Activated CD4-positive, alpha-beta T cell treated with anti-CD3 and anti-CD28 coated beads, Interleukin-2, amount 50 U/mL, for 1 hour (primary cell): ENCODE results near the gene PC.
"Not testable (repeated sequence)": the region's sequence is repeated elsewhere in the genome, so short reads cannot be mapped to it uniquely, and the experiment has no call there.

ENCODE experiments used
- DNase-seq: peaks from one replicate; pipeline ENCODE4 v3.0.0-alpha.2; 2020

PC gene

DNA sequence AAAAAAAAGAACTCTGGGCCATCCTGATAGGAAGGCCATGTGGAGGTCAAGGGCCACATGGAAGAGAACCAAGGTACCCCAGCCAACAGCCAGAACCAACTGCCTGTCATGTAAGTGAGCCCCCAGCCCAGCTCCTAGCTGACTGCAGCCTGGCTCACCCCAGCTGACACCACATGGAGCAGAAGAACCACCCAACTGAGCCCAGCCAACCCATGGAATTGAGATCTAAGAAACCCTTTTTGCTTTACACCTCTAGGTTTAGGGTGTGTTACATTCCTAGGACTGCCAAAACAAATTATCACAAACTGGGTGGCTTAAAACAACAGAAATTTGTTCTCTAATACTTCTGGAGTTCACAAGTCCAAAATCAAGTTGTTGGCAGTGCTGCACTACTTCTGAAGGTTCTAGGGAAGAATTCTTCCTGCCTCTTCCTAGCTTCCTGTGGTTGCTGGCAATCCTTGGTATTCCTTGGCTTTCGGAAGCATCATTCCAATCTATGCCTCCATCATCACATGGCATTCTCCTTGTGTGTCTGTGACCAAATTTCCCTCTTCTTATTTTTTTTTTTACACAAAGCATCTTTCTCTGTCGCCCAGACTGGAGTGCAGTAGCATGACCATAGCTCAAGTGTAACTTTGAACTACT, 21.3 kb upstream of the PC start:
- DNase-seq: no peak

- no peak for DNase-seq
Observed at GRCh38 chr11:66978717-66979116, 20.5 kb upstream of the PC start.

DNA sequence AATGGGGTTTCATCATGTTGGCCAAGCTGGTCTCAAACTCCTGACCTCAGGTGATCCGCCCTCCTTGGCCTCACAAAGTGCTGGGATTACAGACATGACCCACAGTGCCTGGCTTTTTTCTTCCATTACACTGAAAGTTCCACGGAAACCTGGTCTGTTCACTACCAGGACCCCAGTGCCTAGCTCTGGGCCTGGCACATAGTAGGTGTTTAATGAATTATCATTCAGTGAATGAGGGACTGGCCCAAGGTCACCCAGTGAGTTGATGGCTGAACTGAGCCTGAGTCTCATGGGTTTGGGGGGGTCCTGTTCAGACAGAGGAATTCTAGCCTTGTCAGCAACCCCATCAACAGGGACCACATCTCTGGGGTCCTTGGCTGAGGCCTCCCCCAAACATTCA, 20.0 kb upstream of the PC start:
- DNase-seq: no peak

DNA sequence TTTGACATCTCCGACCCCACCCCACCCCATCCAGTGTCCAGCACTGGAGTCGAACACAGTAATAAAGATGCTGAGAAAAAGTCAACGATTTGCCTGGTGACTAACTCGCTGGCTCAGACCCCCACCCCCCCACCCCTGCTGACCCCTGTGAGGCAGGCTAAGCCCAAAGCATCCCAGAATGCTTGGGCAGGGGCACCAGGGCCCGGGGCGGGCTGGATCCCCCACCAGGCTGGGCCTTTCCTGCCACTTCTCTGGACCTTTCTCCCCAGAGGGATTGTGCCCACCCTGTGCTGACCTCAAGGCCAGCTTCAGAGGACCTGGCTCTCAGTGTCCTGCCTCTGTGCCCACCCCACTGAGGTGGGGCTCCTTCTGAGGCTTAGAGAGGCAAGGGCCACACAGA, 18.7 kb upstream of the PC start:
- no peak for DNase-seq

DNA sequence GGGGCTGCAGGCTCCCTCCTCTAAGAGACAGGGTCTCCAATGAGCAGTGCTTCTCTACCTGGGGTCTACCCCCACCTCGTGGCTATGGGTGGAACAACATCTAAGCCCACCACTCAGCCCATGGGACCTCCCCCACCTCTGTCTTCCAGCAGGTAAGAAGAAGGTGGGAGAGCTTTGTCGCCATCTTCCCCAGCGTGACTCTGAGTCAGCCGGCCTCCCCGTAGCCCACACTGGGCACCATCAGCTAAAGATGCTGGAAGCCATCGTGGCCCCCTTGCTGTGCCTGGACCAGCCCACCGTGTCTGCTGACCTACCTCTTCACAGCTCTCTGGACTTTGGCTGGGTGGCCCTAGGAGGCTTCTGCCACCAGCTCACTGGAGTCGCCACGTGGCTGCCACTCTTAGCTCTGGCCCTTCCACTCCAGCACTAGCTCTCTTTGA, 17.9 kb upstream of the PC start:
- no peak for DNase-seq

DNA sequence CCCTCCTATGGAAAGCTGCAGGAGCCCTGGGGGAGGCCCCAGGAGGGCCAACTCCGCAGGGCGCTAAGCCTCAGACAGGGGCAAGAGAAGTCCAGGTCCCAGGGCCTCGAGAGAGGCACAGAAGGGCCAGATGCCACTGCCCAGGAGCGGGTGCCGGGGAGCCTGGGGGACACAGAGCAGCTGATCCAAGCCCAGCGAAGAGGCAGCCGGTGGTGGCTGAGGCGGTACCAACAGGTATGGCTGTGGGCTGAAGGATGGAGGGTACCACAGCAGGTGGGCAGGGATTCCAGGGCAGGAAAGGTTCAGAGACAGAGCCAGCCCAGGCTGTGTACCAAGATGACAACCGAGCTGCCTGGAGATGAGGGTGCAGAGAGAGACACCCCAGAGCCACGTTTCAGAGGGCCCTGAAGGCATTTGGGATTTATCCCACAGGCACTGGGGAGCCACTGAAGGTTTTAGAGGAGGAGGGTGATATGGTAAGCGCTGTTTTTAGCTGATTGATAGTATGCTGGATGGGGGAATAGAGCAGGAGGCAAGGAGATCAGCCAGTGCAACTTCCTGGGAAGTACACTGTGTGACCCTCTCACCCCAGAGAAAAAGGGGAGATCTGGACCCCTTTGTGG, 17.3 kb upstream of the PC start:
- no peak for DNase-seq

DNA sequence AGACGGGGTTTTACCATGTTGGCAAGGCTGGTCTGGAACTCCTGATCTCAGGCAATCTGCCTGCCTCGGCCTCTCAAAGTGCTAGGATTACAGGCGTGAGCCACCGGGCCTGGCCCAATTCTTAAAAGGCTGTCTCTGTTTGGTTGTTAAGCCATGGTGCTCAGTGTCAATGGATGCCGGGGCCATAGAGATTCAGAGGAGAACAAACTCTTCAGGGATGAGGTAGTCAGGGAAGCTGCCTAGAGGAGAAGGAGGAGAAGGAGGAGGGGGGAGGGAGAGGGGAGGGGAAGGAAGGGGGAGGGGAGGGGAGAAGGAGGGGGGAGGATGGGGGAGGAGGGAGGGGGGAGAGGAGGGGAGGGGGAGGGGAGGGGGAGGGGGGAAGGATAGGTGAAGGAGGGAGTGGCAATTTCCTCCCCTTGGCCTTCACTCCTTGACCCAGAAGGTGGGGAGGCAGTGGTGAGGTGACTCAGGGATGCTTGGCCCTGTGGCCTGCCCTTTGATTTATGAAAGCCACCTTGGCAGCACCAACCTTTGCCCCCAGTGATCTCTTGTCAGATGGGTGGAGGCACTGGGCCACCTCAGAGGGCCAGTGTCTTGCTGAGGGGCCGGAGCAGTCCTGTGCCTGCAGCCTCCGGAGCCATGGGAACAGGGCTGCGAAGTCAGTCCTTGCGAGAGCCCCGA, 16.7 kb upstream of the PC start, which contains the start of gene C11orf86:
TSS of gene C11orf86 (plus strand) at position 581 of the 681 bp plus-strand sequence. CDS start at position 640, 59 bp downstream.
- no peak for DNase-seq

- DNase-seq: no peak
Observed at GRCh38 chr11:66973956-66974580, 15.9 kb upstream of the PC start.

- DNase-seq: no peak
Observed at GRCh38 chr11:66971488-66971887, 13.3 kb upstream of the PC start.

- no peak for DNase-seq
Observed at GRCh38 chr11:66970807-66971442, 12.7 kb upstream of the PC start.

- no peak for DNase-seq
Observed at GRCh38 chr11:66970371-66970806, 12.2 kb upstream of the PC start.

DNA sequence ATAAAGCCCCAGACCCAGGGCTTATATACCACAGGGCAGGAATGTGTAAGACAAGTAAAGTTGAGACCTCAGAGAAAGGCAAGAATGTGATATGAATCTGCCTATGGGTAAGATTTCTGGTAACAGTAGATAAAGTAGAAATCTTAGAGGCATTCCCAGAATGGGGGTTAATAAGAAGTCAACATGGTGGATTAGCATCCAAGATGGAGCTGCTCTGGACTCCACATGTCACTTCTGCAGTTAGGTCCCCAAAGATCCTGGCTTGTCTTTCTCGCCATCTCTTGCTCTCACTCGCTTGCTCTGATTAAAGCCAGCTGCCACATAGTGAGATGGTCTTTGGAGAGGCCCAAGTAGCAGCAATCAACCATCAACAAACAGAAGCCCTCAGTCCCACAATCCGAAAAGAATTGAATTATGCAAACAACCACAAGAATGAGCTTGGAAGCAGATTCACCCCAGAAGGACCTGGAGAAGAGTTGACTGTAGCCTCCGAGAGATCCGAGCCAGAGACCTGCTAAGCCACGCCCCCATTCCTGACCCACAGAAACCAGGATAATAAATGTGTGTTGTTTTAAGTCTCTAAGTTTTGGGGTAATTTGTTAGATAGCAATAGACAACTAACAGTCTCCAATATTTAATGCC, 11.5 kb upstream of the PC start:
- no peak for DNase-seq

GRCh38 chr11:66967670-66968425, 9.7 kb upstream of the PC start:
- DNase-seq: no peak

- no peak for DNase-seq
Observed at GRCh38 chr11:66966351-66966750, 8.2 kb upstream of the PC start.

DNA sequence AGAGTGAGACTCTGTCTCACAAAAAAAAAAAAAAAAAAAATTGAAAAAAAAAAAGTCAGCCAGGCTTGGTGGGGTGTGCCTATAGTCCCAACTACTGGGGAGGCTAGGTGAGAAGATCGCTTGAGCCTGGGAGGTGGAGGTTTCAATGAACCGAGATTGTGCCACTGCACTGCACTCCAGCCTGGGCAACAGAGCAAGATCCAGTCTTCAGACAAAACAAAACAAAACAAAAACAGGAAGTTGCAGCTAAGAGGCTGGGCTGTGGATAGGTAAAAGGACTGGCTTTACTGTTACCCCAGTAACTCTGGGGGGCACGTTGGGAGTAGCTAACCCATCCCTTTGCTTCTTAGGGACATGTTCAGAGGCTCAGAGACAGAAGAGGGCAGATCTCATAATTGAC, 6.3 kb upstream of the PC start:
- DNase-seq: no peak

DNA sequence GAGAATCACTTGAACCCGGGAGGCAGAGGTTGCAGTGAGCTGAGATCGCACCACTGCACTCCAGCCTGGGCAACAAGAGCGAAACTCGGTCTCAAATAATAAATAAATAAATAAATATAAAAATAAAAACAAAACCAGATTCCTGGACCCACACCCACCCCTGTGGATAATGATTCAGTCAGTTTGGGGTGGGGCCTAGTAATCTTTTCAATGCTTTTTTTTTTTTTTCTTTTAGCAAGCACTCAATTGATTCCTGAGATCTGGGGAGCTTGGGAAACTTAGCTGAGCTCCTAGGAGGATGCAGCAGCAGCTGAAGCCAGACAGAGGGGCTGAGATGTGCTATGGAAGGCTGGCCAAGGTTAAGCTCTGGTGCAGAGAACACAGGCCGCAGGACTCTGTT, 4.6 kb upstream of the PC start:
- no peak for DNase-seq

DNA sequence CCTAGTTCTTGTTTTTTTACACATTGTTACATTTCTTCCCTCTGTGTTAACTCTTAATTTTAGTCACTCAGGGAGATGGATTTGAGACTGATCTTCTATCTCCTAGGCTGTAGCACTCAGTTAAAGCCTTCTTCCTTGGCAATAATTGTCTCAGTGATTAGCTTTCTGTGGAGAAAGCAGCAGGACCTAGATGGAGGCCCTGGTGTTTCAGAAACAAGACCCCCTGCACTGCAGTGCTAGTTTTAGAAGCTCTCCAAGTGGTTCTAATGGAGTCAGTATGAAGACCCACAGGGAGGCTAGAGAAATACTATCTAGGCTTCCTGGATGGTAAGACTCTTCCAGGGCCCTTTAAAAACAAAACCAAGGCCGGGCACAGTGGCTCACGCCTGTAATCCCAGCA, 4.1 kb upstream of the PC start:
- no peak for DNase-seq

GRCh38 chr11:66961691-66962213, 3.6 kb upstream of the PC start:
- not testable (repeated sequence) for DNase-seq

GRCh38 chr11:66958956-66959274, 732 bp upstream of the PC start:
- DNase-seq: no peak

DNA sequence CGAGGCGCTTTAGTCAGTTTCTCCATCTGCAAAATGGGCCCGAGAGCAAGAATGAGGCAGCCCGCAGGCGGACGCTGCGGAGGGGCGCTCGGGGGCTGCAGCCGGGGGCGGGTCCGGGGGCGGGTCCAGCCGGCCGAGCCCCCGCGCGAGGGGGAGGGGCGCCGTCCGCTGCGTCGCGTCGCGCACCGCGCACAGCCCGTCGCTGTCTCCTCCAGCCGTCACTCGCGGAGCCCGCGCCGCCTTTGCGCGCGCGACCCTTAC, 282 bp downstream of the PC start:
- no peak for DNase-seq

GRCh38 chr11:66956689-66957290, 1.4 kb downstream of the PC start:
- no peak for DNase-seq
